Activated CD8-positive, alpha-beta memory T cell treated with anti-CD3 and anti-CD28 coated beads for 48 hours (primary cell): ENCODE results near the gene STXBP4.
A peak's percentile ranks its signal among the peaks of the same experiment; 100 is the strongest.
"Not testable (repeated sequence)": the region's sequence is repeated elsewhere in the genome, so short reads cannot be mapped to it uniquely, and the experiment has no call there.

ENCODE experiments used
- DNase-seq, 3 experiments: peaks; one replicate each; pipeline ENCODE4 v3.0.0-alpha.2; 2020; ENCODE audit warnings: low read depth in 2 of 3, low spot score in 2 of 3

The STXBP4 gene

GRCh38 chr17:55054429-55054828, 85.9 kb downstream of the STXBP4 start:
- no peak for DNase-seq

GRCh38 chr17:55056526-55056925, 88.0 kb downstream of the STXBP4 start:
- no peak for DNase-seq

GRCh38 chr17:55057184-55057583, 88.6 kb downstream of the STXBP4 start:
- no peak for DNase-seq

- no peak for DNase-seq
These were observed 91.2 kb downstream of the STXBP4 start for GRCh38 chr17:55059724-55060123.

GRCh38 chr17:55062921-55063320, 94.4 kb downstream of the STXBP4 start:
- DNase-seq: no peak

GRCh38 chr17:55063885-55064874, 95.6 kb downstream of the STXBP4 start:
- no peak for DNase-seq

- DNase-seq: no peak
These were observed 99.3 kb downstream of the STXBP4 start for GRCh38 chr17:55067697-55068439.

GRCh38 chr17:55068862-55069811, 100.6 kb downstream of the STXBP4 start:
- DNase-seq: no peak

GRCh38 chr17:55069983-55070529, 101.5 kb downstream of the STXBP4 start:
- DNase-seq: no peak

- no peak for DNase-seq
These were observed 104.3 kb downstream of the STXBP4 start for GRCh38 chr17:55072898-55073297.

- DNase-seq: not testable (repeated sequence)
These were observed 104.9 kb downstream of the STXBP4 start for GRCh38 chr17:55073467-55073866.

- no peak for DNase-seq
These were observed 113.0 kb downstream of the STXBP4 start for GRCh38 chr17:55081559-55081958.

- no peak for DNase-seq
These were observed 118.1 kb downstream of the STXBP4 start for GRCh38 chr17:55086635-55087058.

- DNase-seq: no peak
These were observed 120.7 kb downstream of the STXBP4 start for GRCh38 chr17:55089256-55089655.

GRCh38 chr17:55090079-55090492, 121.5 kb downstream of the STXBP4 start:
- peak in 2 of 3 experiments; percentile 1 to 3 for DNase-seq

- DNase-seq: no peak
These were observed 124.8 kb downstream of the STXBP4 start for GRCh38 chr17:55093353-55093752.

GRCh38 chr17:55098765-55099164, 130.2 kb downstream of the STXBP4 start:
- no peak for DNase-seq

GRCh38 chr17:55110521-55110920, 142.0 kb downstream of the STXBP4 start:
- no peak for DNase-seq

GRCh38 chr17:55114283-55114682, 145.7 kb downstream of the STXBP4 start:
- no peak for DNase-seq

- DNase-seq: no peak
These were observed 147.9 kb downstream of the STXBP4 start for GRCh38 chr17:55116440-55116914.
